ENCODE data around the gene DRC1.

DNA sequence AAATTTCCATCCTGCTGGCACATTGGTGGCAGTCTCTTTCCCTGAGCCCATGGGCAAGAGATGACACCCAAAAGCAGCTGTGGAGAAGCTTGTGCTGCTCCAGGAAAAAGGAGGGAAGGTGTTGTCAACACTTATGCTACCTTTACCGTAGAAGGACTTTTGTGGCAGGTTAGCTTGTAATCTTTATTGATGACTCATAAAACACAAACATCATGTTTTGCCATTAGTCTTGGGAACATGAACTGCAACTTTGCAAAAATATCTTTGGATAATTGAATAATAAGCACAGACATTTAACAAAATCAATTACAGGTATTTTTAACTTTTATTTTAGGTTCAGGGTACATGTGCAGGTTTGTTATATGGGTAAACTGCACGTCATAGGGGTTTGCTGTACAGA is 33.4 kb downstream of the DRC1 start:
- TF ChIP-seq, protein P1, sequence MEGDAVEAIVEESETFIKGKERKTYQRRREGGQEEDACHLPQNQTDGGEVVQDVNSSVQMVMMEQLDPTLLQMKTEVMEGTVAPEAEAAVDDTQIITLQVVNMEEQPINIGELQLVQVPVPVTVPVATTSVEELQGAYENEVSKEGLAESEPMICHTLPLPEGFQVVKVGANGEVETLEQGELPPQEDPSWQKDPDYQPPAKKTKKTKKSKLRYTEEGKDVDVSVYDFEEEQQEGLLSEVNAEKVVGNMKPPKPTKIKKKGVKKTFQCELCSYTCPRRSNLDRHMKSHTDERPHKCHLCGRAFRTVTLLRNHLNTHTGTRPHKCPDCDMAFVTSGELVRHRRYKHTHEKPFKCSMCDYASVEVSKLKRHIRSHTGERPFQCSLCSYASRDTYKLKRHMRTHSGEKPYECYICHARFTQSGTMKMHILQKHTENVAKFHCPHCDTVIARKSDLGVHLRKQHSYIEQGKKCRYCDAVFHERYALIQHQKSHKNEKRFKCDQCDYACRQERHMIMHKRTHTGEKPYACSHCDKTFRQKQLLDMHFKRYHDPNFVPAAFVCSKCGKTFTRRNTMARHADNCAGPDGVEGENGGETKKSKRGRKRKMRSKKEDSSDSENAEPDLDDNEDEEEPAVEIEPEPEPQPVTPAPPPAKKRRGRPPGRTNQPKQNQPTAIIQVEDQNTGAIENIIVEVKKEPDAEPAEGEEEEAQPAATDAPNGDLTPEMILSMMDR (IDR thresholded peaks at IDR 0.05): no peak
- TF ChIP-seq, protein P2, sequence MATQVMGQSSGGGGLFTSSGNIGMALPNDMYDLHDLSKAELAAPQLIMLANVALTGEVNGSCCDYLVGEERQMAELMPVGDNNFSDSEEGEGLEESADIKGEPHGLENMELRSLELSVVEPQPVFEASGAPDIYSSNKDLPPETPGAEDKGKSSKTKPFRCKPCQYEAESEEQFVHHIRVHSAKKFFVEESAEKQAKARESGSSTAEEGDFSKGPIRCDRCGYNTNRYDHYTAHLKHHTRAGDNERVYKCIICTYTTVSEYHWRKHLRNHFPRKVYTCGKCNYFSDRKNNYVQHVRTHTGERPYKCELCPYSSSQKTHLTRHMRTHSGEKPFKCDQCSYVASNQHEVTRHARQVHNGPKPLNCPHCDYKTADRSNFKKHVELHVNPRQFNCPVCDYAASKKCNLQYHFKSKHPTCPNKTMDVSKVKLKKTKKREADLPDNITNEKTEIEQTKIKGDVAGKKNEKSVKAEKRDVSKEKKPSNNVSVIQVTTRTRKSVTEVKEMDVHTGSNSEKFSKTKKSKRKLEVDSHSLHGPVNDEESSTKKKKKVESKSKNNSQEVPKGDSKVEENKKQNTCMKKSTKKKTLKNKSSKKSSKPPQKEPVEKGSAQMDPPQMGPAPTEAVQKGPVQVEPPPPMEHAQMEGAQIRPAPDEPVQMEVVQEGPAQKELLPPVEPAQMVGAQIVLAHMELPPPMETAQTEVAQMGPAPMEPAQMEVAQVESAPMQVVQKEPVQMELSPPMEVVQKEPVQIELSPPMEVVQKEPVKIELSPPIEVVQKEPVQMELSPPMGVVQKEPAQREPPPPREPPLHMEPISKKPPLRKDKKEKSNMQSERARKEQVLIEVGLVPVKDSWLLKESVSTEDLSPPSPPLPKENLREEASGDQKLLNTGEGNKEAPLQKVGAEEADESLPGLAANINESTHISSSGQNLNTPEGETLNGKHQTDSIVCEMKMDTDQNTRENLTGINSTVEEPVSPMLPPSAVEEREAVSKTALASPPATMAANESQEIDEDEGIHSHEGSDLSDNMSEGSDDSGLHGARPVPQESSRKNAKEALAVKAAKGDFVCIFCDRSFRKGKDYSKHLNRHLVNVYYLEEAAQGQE (IDR thresholded peaks at IDR 0.05; ENCODE audit: insufficient read depth in 1 of 2, low read depth in 2 of 2, low read length in 1 of 2): no peak
